ENCODE results near the gene ANKRD31.

Gene ANKRD31

GRCh38 chr5:75023368-75024159 is 213.1 kb downstream of the ANKRD31 start:
- no peak for DNase-seq

- DNase-seq = no peak
Observed at GRCh38 chr5:75021800-75022199, 214.9 kb downstream of the ANKRD31 start.

- peak; percentile 86 for DNase-seq
Observed at GRCh38 chr5:75021219-75021618, 215.5 kb downstream of the ANKRD31 start.

GRCh38 chr5:75020016-75020656 is 216.5 kb downstream of the ANKRD31 start:
- DNase-seq = no peak

- no peak for DNase-seq
Observed at GRCh38 chr5:75018805-75019587, 217.7 kb downstream of the ANKRD31 start.

Data from NCI-H1436 (cell line).